Measurements from ENCODE around the gene VIPR1. TPM values are rescaled to one million over a fixed set of nuclear protein-coding genes. Genes with fewer than 3 reads are reported as not detected.

Gene VIPR1
- total RNA-seq, 2 donors from 2014 or later, result 98.5 to 226 TPM

DNA sequence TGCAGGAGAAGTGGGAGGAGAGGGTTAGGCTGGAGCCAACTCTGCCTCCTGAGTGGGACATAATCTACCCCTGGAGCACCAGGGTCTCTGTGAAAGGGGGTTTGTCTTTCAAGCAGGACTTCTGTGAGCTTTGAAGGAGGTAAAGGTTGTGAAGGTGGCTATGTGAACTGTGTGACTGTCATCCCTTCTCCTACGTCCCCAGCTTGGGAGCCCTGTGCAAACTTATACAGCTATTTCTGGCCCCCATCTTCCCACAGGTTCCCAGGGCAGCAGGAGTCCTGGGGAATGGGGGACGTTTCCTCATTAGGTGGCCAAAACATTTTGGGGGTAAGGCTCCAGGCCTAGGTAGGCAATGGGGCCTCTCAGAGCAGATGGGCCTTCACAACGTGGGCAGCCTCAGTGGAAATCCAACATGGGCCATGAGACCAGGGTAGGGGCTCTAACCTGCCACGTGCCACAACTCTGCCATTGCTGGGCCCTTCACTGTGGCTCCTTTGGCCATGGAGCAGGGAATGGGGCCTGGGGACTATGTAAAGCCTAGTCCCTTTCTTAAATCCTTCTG is 3.5 kb downstream of the VIPR1 start:
- Histone ChIP-seq H3K27me3 (replicated peaks; ENCODE audit: insufficient read depth) (no peaks in the 10 kb centered on the region), H3K4me1 (replicated peaks) (peaks cover 9% of the 10 kb centered on the region), H3K9me3 (no peaks in the 10 kb centered on the region), H3K4me3 (no peak overlapping the region), H3K27ac (peak overlapping the region; percentile 83 to 84), H3K36me3 (no peaks in the 10 kb centered on the region)
- no peak for DNase-seq (ENCODE audit: low spot score)
- intact Hi-C loops (cut with DNase I), result no loop called here
- WGBS, result 94% methylated on average over 4 of the region's 4 CpGs
- no peak for TF ChIP-seq POLR2A (IDR thresholded peaks at IDR 0.05)
- TF ChIP-seq, protein P1, sequence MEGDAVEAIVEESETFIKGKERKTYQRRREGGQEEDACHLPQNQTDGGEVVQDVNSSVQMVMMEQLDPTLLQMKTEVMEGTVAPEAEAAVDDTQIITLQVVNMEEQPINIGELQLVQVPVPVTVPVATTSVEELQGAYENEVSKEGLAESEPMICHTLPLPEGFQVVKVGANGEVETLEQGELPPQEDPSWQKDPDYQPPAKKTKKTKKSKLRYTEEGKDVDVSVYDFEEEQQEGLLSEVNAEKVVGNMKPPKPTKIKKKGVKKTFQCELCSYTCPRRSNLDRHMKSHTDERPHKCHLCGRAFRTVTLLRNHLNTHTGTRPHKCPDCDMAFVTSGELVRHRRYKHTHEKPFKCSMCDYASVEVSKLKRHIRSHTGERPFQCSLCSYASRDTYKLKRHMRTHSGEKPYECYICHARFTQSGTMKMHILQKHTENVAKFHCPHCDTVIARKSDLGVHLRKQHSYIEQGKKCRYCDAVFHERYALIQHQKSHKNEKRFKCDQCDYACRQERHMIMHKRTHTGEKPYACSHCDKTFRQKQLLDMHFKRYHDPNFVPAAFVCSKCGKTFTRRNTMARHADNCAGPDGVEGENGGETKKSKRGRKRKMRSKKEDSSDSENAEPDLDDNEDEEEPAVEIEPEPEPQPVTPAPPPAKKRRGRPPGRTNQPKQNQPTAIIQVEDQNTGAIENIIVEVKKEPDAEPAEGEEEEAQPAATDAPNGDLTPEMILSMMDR (IDR thresholded peaks at IDR 0.05), result no peak

DNA sequence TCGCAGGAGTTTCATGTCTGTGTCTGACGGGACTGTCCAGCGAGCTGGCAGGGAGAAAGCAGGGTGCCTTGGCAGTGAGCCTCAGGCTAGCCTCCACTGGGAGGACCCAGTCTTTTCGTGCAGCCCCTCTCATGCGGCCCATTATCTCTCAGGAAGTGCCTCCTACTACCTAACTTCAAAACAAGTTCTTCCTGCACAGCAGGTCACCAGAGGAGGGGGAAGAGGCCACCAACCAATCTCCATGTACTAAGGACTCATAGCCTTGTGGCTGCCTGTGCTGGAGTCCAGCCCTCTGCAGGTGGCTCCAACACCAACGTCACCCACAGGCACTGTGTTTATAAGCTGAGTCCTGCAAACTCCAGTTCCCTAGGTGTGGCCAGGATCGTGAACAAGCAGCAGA is 4.8 kb downstream of the VIPR1 start:
- TF ChIP-seq POLR2AphosphoS5 (IDR thresholded peaks at IDR 0.05) (peak; percentile 85), POLR2A (IDR thresholded peaks at IDR 0.05) (no peak)
- TF ChIP-seq, protein P1 (IDR thresholded peaks at IDR 0.05), result peak in 2 of 4 experiments; percentile 18 to 46
- intact Hi-C loops (cut with DNase I), result no loop called here
- Histone ChIP-seq H3K4me3 (no peak overlapping the region), H3K4me1 (replicated peaks) (peaks cover 9% of the 10 kb centered on the region), H3K36me3 (no peaks in the 10 kb centered on the region), H3K27ac (peak overlapping the region; percentile 83 to 84), H3K9me3 (no peaks in the 10 kb centered on the region), H3K27me3 (replicated peaks; ENCODE audit: insufficient read depth) (no peaks in the 10 kb centered on the region)
- 24% methylated on average over 7 of the region's 7 CpGs for whole genome bisulfite sequencing
- peak; percentile 83 for DNase-seq (ENCODE audit: low spot score)

DNA sequence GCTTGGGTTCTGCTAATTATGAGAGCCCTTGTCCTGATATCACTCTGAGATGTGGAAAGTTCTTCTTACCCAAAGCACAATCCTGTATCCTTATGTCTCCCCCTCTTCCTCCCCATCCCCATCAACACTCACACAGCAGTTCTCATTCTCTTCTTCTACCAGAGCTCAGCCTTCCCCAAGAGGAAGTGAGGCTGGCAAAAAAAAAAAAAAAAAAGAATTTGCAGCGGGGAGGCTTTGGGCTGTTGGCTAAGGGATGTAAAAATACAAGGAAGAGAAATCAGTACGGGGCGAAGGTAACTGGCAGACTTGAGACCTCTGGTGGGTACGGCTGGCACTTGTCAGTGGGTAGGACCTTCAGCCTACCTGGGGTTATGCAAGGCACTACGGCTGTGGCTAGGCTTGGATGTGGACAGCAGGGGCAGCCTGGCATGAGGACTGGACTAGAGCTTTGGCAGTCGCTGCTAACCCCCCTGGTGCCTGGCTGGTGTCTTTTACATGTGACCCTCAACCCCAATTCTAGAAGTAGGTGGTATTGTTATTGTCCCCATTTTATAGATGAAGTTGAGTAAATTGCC is 5.4 kb downstream of the VIPR1 start:
- Histone ChIP-seq H3K4me1 (replicated peaks) (peaks cover 9% of the 10 kb centered on the region), H3K4me3 (no peak overlapping the region), H3K9me3 (no peaks in the 10 kb centered on the region), H3K36me3 (no peaks in the 10 kb centered on the region), H3K27ac (peak overlapping the region; percentile 83 to 84), H3K27me3 (replicated peaks; ENCODE audit: insufficient read depth) (no peaks in the 10 kb centered on the region)
- no peak for TF ChIP-seq POLR2A (IDR thresholded peaks at IDR 0.05)
- TF ChIP-seq POLR2AphosphoS5 (IDR thresholded peaks at IDR 0.05), result no peak
- TF ChIP-seq, protein P1 (IDR thresholded peaks at IDR 0.05), result no peak
- no peak for DNase-seq (ENCODE audit: low spot score)
- intact Hi-C loops (cut with DNase I), result no loop called here
- 71% methylated on average over 6 of the region's 6 CpGs for WGBS

DNA sequence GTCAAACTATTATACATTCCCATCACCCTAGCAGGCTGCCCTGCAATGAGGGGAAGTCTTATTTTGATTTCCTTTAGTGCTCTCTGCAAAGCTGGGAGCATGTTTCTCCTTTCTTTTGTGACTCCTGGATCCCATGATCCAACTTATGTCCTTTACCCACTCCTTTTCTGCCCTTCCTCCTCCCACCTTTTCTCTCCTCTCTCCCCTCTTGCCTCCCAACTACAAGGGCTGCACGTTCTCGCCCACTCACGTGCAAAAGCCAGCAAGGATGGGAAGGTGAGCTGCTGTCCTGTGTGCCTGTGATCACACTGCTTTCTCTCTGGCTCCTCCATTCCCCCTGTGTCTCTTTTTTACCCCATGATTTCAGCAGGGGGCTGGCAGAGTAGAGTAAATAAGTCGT is 6.1 kb downstream of the VIPR1 start:
- no peaks in the 10 kb centered on the region for H3K36me3 ChIP-seq
- H3K4me1 ChIP-seq (replicated peaks), result peaks cover 9% of the 10 kb centered on the region
- no peaks in the 10 kb centered on the region for H3K9me3 ChIP-seq
- no peak for TF ChIP-seq POLR2A (IDR thresholded peaks at IDR 0.05)
- TF ChIP-seq POLR2AphosphoS5 (IDR thresholded peaks at IDR 0.05), result no peak
- TF ChIP-seq, protein P1 (IDR thresholded peaks at IDR 0.05), result no peak
- H3K27ac ChIP-seq, result peak overlapping the region; percentile 15 to 83
- H3K4me3 ChIP-seq, result no peak overlapping the region
- intact Hi-C loops (cut with DNase I), result no loop called here
- 66% methylated on average over 4 of the region's 4 CpGs for WGBS
- no peaks in the 10 kb centered on the region for H3K27me3 ChIP-seq (replicated peaks; ENCODE audit: insufficient read depth)
- DNase-seq (ENCODE audit: low spot score), result no peak

DNA sequence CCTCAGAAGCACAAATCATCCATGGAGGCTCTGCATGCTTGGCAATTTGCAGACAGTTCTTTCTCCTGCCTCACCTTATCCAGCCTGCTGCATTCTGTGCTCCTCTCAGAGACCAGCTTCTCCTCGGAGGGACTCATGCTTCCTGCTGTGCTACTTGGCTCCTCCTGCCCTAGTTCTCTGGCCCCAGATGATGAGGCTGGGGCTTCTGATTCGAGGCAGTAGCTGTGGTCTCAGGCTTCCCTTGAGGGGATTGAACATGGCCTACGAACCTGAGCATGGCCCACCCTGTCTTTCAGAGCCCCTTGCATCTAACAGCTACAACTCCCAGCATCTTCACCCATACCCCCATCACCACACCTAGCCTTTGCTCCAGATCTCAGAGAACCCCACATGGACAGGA is 6.7 kb downstream of the VIPR1 start:
- H3K27me3 ChIP-seq (replicated peaks; ENCODE audit: insufficient read depth), result no peaks in the 10 kb centered on the region
- H3K9me3 ChIP-seq, result no peaks in the 10 kb centered on the region
- H3K4me3 ChIP-seq, result no peak overlapping the region
- intact Hi-C loops (cut with DNase I), result no loop called here
- no peaks in the 10 kb centered on the region for H3K36me3 ChIP-seq
- 87% methylated on average over 3 of the region's 3 CpGs for WGBS
- DNase-seq (ENCODE audit: low spot score), result no peak
- peaks cover 9% of the 10 kb centered on the region for H3K4me1 ChIP-seq (replicated peaks)
- no peak for TF ChIP-seq POLR2A (IDR thresholded peaks at IDR 0.05)
- TF ChIP-seq, protein P1 (IDR thresholded peaks at IDR 0.05), result no peak
- no peak for TF ChIP-seq POLR2AphosphoS5 (IDR thresholded peaks at IDR 0.05)
- peak overlapping the region; percentile 15 to 83 for H3K27ac ChIP-seq
